ENCODE measurements around the gene FAM81A. TPM values are rescaled to one million over a fixed set of nuclear protein-coding genes. Genes with fewer than 3 reads are reported as not detected.
A peak's percentile ranks its signal among the peaks of the same experiment; 100 is the strongest.
"Not testable (repeated sequence)": the region's sequence is repeated elsewhere in the genome, so short reads cannot be mapped to it uniquely, and the experiment has no call there.

FAM81A gene
- total RNA-seq, 1 experiment from 2014 or later, result not detected

DNA sequence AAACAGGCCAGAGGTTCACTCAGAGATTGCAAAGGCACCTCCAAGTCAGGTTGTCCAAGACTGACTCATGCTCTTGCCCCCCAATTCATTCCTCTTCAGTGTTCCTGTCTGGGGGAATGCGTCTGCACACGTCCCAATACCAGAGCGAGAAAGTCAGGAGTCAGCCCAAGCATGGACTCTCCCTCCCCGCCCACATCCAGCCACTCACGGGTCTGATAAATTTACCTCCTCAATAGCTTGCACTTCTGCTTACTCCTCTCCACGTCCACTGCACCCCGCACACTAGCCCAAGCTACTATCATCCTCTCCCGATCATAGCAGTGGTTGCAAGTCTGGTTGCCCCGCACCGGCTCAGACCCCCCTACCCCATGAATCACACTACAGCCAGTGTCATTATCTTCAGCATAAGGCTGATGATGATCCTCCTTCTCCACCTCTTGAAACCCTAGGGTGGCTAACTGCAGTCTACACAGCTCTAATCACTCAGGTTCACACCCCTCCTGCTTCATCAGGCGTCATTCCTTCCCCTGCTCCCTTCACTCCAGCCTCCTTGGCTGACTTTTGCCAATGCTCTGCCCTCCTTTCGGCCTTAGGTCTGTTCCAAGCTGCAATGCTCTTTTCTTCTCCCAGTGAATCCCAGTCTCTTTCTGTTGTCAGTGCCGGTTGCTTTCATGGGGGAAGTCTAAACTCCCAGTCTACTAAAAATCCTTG, 37.7 kb upstream of the FAM81A start:
- 0 out of 2 replicates have a peak overlapping the region, but pooled peaks have one; percentile 13 for H3K4me3 ChIP-seq (ENCODE audit: low read length)

GRCh38 chr15:59401051-59401823, 36.7 kb upstream of the FAM81A start:
- not testable (repeated sequence) for H3K27me3 ChIP-seq (ENCODE audit: low read length); H3K36me3 ChIP-seq (ENCODE audit: insufficient read depth, low read length); H3K9me3 ChIP-seq (ENCODE audit: low read length); H3K79me2 ChIP-seq (ENCODE audit: low read length); DNase-seq; H3K9ac ChIP-seq (ENCODE audit: low read length); H3K27ac ChIP-seq (ENCODE audit: low read length); H3K9me2 ChIP-seq (replicated peaks; ENCODE audit: insufficient read depth, low read length); H3K4me2 ChIP-seq (ENCODE audit: low read depth, low read length, poor library complexity, severe bottlenecking); H4K20me1 ChIP-seq (ENCODE audit: insufficient read depth, low read depth, low read length); H3K4me3 ChIP-seq (ENCODE audit: low read length); H2AFZ ChIP-seq (ENCODE audit: low read length)
- peaks cover 25% of the 10 kb centered on the region for H3K4me1 ChIP-seq (ENCODE audit: low read length)

More for the DNA sequence above, 37.7 kb upstream of the FAM81A start:
- DNase-seq, result no peak
- Histone ChIP-seq H3K4me2 (ENCODE audit: low read depth, low read length, poor library complexity, severe bottlenecking) (peak overlapping the region; percentile 43), H2AFZ (ENCODE audit: low read length) (peak overlapping the region; percentile 19; the same call in 1 of the 2 replicates), H3K27ac (ENCODE audit: low read length) (no peak overlapping the region), H3K36me3 (ENCODE audit: insufficient read depth, low read length) (no peaks in the 10 kb centered on the region), H3K4me1 (ENCODE audit: low read length) (peaks cover 19% of the 10 kb centered on the region), H3K79me2 (ENCODE audit: low read length) (no peaks in the 10 kb centered on the region), H3K9me3 (ENCODE audit: low read length) (no peaks in the 10 kb centered on the region), H3K9ac (ENCODE audit: low read length) (peak overlapping the region; percentile 41; the same call in 1 of the 2 replicates), H4K20me1 (ENCODE audit: insufficient read depth, low read depth, low read length) (no peaks in the 10 kb centered on the region), H3K9me2 (replicated peaks; ENCODE audit: insufficient read depth, low read length) (no peaks in the 10 kb centered on the region), H3K27me3 (ENCODE audit: low read length) (no peaks in the 10 kb centered on the region)

- no peak overlapping the region for H3K27ac ChIP-seq (ENCODE audit: low read length)
- H2AFZ ChIP-seq (ENCODE audit: low read length), result no peak overlapping the region
- H3K4me3 ChIP-seq (ENCODE audit: low read length), result no peak overlapping the region
Measured at GRCh38 chr15:59401824-59402569, 36.0 kb upstream of the FAM81A start.

GRCh38 chr15:59405079-59405478, 32.9 kb upstream of the FAM81A start:
- H3K9ac ChIP-seq (ENCODE audit: low read length), result no peak overlapping the region
- H3K9me3 ChIP-seq (ENCODE audit: low read length), result no peaks in the 10 kb centered on the region
- H3K4me3 ChIP-seq (ENCODE audit: low read length), result no peak overlapping the region
- H4K20me1 ChIP-seq (ENCODE audit: insufficient read depth, low read depth, low read length), result no peaks in the 10 kb centered on the region
- H2AFZ ChIP-seq (ENCODE audit: low read length), result no peak overlapping the region
- H3K27me3 ChIP-seq (ENCODE audit: low read length), result no peaks in the 10 kb centered on the region
- no peak for DNase-seq
- no peaks in the 10 kb centered on the region for H3K9me2 ChIP-seq (replicated peaks; ENCODE audit: insufficient read depth, low read length)
- no peak overlapping the region for H3K4me2 ChIP-seq (ENCODE audit: low read depth, low read length, poor library complexity, severe bottlenecking)
- no peaks in the 10 kb centered on the region for H3K79me2 ChIP-seq (ENCODE audit: low read length)
- no peaks in the 10 kb centered on the region for H3K36me3 ChIP-seq (ENCODE audit: insufficient read depth, low read length)
- no peak overlapping the region for H3K27ac ChIP-seq (ENCODE audit: low read length)
- H3K4me1 ChIP-seq (ENCODE audit: low read length), result peaks cover 19% of the 10 kb centered on the region

More at GRCh38 chr15:59401824-59402569, 36.0 kb upstream of the FAM81A start:
- no peaks in the 10 kb centered on the region for H3K9me3 ChIP-seq (ENCODE audit: low read length)
- no peaks in the 10 kb centered on the region for H4K20me1 ChIP-seq (ENCODE audit: insufficient read depth, low read depth, low read length)
- no peaks in the 10 kb centered on the region for H3K36me3 ChIP-seq (ENCODE audit: insufficient read depth, low read length)
- no peaks in the 10 kb centered on the region for H3K79me2 ChIP-seq (ENCODE audit: low read length)
- H3K27me3 ChIP-seq (ENCODE audit: low read length), result no peaks in the 10 kb centered on the region
- peaks cover 32% of the 10 kb centered on the region for H3K4me1 ChIP-seq (ENCODE audit: low read length)
- H3K4me2 ChIP-seq (ENCODE audit: low read depth, low read length, poor library complexity, severe bottlenecking), result no peak overlapping the region
- DNase-seq, result no peak
- H3K9me2 ChIP-seq (replicated peaks; ENCODE audit: insufficient read depth, low read length), result no peaks in the 10 kb centered on the region
- H3K9ac ChIP-seq (ENCODE audit: low read length), result no peak overlapping the region

GRCh38 chr15:59406446-59406845, 31.5 kb upstream of the FAM81A start:
- H4K20me1 ChIP-seq (ENCODE audit: insufficient read depth, low read depth, low read length), result no peaks in the 10 kb centered on the region
- peaks cover 16% of the 10 kb centered on the region for H3K4me1 ChIP-seq (ENCODE audit: low read length)
- no peak overlapping the region for H3K9ac ChIP-seq (ENCODE audit: low read length)

DNA sequence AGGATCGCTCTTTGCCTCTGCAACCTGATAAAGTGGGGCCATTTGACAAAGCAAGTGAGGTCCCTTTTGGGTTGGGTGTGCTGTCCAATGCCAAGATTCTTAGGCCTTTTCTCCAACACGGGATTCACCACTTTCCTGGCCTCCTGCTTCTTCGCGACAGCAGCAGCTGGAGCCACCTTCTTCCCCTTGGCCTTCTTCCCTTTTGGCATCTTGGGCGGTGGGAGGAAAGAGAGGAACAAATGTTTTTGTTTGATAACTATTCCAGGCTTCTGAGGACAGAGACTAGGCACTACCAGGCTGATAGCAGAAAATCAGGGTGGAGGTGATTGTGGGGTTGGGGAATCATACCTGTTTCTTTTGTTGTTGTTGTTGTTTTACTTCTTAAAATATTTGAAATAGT, 30.0 kb upstream of the FAM81A start:
- Histone ChIP-seq H3K27me3 (ENCODE audit: low read length) (no peaks in the 10 kb centered on the region), H3K4me2 (ENCODE audit: low read depth, low read length, poor library complexity, severe bottlenecking) (no peak overlapping the region), H3K4me1 (ENCODE audit: low read length) (peaks cover 31% of the 10 kb centered on the region), H3K36me3 (ENCODE audit: insufficient read depth, low read length) (no peaks in the 10 kb centered on the region), H4K20me1 (ENCODE audit: insufficient read depth, low read depth, low read length) (no peaks in the 10 kb centered on the region), H3K27ac (ENCODE audit: low read length) (no peak overlapping the region), H3K9me3 (ENCODE audit: low read length) (no peaks in the 10 kb centered on the region), H3K4me3 (ENCODE audit: low read length) (no peak overlapping the region), H3K9me2 (replicated peaks; ENCODE audit: insufficient read depth, low read length) (no peaks in the 10 kb centered on the region), H3K9ac (ENCODE audit: low read length) (no peak overlapping the region), H3K79me2 (ENCODE audit: low read length) (no peaks in the 10 kb centered on the region), H2AFZ (ENCODE audit: low read length) (no peak overlapping the region)
- no peak for DNase-seq

More at GRCh38 chr15:59406446-59406845, 31.5 kb upstream of the FAM81A start:
- no peaks in the 10 kb centered on the region for H3K27me3 ChIP-seq (ENCODE audit: low read length)
- H3K4me3 ChIP-seq (ENCODE audit: low read length), result no peak overlapping the region
- peak; percentile 59 for DNase-seq
- H3K27ac ChIP-seq (ENCODE audit: low read length), result peak overlapping the region; percentile 24; the same call in 1 of the 2 replicates
- no peaks in the 10 kb centered on the region for H3K9me3 ChIP-seq (ENCODE audit: low read length)
- H3K36me3 ChIP-seq (ENCODE audit: insufficient read depth, low read length), result no peaks in the 10 kb centered on the region
- H3K9me2 ChIP-seq (replicated peaks; ENCODE audit: insufficient read depth, low read length), result no peaks in the 10 kb centered on the region
- peak overlapping the region; percentile 34 for H3K4me2 ChIP-seq (ENCODE audit: low read depth, low read length, poor library complexity, severe bottlenecking)
- H2AFZ ChIP-seq (ENCODE audit: low read length), result no peak overlapping the region
- H3K79me2 ChIP-seq (ENCODE audit: low read length), result no peaks in the 10 kb centered on the region

DNA sequence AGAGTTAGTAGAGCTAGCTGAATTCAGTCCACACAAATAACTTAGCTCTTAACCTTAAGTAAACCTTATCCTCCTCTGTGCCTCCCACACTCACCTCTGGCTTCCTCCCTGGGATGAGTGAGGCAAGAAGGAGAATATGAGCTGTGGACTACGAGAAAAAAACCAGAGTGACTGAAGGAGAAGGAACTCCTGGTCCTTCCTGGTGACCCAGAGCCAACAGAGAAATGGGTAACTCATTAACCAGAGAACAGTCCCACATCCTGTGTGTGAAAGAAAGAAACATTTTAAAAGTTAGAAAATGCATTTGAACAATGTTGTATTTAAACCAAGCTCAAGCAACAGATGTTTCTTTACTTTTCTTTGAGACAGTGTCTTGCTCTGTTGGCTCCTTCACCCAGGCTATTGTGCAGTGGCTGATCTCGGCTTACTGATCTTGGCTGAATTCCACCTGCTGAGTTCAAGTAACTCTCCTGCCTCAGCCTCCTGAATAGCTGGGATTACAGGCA, 27.5 kb upstream of the FAM81A start:
- Histone ChIP-seq H3K4me1 (ENCODE audit: low read length) (peaks cover 39% of the 10 kb centered on the region), H3K27me3 (ENCODE audit: low read length) (no peaks in the 10 kb centered on the region), H3K9ac (ENCODE audit: low read length) (no peak overlapping the region), H3K9me2 (replicated peaks; ENCODE audit: insufficient read depth, low read length) (no peaks in the 10 kb centered on the region), H3K4me2 (ENCODE audit: low read depth, low read length, poor library complexity, severe bottlenecking) (no peak overlapping the region), H3K4me3 (ENCODE audit: low read length) (no peak overlapping the region), H2AFZ (ENCODE audit: low read length) (no peak overlapping the region), H3K27ac (ENCODE audit: low read length) (no peak overlapping the region), H3K36me3 (ENCODE audit: insufficient read depth, low read length) (no peaks in the 10 kb centered on the region), H4K20me1 (ENCODE audit: insufficient read depth, low read depth, low read length) (no peaks in the 10 kb centered on the region), H3K9me3 (ENCODE audit: low read length) (no peaks in the 10 kb centered on the region), H3K79me2 (ENCODE audit: low read length) (no peaks in the 10 kb centered on the region)
- no peak for DNase-seq

- H3K27me3 ChIP-seq (ENCODE audit: low read length), result no peaks in the 10 kb centered on the region
- H3K4me1 ChIP-seq (ENCODE audit: low read length), result peaks cover 25% of the 10 kb centered on the region
- H3K9me3 ChIP-seq (ENCODE audit: low read length), result no peaks in the 10 kb centered on the region
- no peak overlapping the region for H2AFZ ChIP-seq (ENCODE audit: low read length)
- H3K4me2 ChIP-seq (ENCODE audit: low read depth, low read length, poor library complexity, severe bottlenecking), result no peak overlapping the region
- no peaks in the 10 kb centered on the region for H3K9me2 ChIP-seq (replicated peaks; ENCODE audit: insufficient read depth, low read length)
- H3K36me3 ChIP-seq (ENCODE audit: insufficient read depth, low read length), result no peaks in the 10 kb centered on the region
- DNase-seq, result no peak
- no peak overlapping the region for H3K9ac ChIP-seq (ENCODE audit: low read length)
- no peak overlapping the region for H3K27ac ChIP-seq (ENCODE audit: low read length)
- H4K20me1 ChIP-seq (ENCODE audit: insufficient read depth, low read depth, low read length), result no peaks in the 10 kb centered on the region
- no peak overlapping the region for H3K4me3 ChIP-seq (ENCODE audit: low read length)
- H3K79me2 ChIP-seq (ENCODE audit: low read length), result no peaks in the 10 kb centered on the region
Measured at GRCh38 chr15:59413577-59413976, 24.4 kb upstream of the FAM81A start.
